ENCODE measurements around the gene GIT2. TPM values are rescaled to one million over a fixed set of nuclear protein-coding genes. Genes with fewer than 3 reads are reported as not detected.

The GIT2 gene
- total RNA-seq, 4 donors from 2014 or later: 28.7 to 46.5 (median 36.2) TPM

DNA sequence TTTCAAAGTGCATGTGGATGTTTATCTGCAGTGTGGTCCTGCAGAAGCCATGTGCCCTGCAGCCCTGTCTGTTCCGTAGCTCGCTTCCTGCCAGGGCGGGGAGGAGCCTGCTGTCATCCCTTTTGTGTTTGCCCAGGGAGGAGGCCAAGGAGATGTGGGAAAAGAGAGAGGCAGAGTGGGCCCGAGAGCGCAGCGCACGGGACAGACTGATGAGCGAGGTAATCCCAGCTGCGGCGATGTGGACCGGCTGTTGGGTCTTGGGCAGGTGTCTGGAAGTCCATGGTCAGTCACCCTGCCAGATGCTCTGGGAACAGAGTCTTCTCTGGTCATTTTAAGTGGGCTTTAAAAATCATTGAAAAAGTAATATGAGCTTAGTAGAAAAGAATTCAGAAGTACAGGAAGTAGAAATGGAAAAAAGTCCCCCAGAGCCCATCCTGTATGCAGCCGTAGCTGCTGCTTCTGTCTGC lies 83.3 kb downstream of the GIT2 start:
- H3K36me3 ChIP-seq: peaks cover 49 to 100% (median 97%) of the 10 kb centered on the region in 4 donors
- no peaks in the 10 kb centered on the region for H3K4me1 ChIP-seq
- H3K9me3 ChIP-seq: no peaks in the 10 kb centered on the region
- no peak overlapping the region for H3K4me3 ChIP-seq
- H3K27me3 ChIP-seq: no peaks in the 10 kb centered on the region
- DNase-seq (ENCODE audit: extremely low spot score): no peak
- 80% methylated on average over 12 of the region's 12 CpGs for WGBS
- intact Hi-C loops (cut with DNase I): no loop called here
- TF ChIP-seq POLR2AphosphoS5 (IDR thresholded peaks at IDR 0.05) (no peak), EP300 (IDR thresholded peaks at IDR 0.05) (no peak), POLR2A (IDR thresholded peaks at IDR 0.05; ENCODE audit: low read depth) (no peak)
- TF ChIP-seq, protein P1, sequence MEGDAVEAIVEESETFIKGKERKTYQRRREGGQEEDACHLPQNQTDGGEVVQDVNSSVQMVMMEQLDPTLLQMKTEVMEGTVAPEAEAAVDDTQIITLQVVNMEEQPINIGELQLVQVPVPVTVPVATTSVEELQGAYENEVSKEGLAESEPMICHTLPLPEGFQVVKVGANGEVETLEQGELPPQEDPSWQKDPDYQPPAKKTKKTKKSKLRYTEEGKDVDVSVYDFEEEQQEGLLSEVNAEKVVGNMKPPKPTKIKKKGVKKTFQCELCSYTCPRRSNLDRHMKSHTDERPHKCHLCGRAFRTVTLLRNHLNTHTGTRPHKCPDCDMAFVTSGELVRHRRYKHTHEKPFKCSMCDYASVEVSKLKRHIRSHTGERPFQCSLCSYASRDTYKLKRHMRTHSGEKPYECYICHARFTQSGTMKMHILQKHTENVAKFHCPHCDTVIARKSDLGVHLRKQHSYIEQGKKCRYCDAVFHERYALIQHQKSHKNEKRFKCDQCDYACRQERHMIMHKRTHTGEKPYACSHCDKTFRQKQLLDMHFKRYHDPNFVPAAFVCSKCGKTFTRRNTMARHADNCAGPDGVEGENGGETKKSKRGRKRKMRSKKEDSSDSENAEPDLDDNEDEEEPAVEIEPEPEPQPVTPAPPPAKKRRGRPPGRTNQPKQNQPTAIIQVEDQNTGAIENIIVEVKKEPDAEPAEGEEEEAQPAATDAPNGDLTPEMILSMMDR (IDR thresholded peaks at IDR 0.05): no peak
- peak overlapping the region in 1 of 4 donors; percentile 2 for H3K27ac ChIP-seq (replicated peaks in 1 of 4)

GRCh38 chr12:109910969-109911348 lies 85.2 kb downstream of the GIT2 start:
- no peaks in the 10 kb centered on the region for H3K27me3 ChIP-seq
- no peak overlapping the region for H3K27ac ChIP-seq (replicated peaks in 1 of 4)
- DNase-seq (ENCODE audit: extremely low spot score): no peak
- WGBS: 95% methylated on average over 4 of the region's 12 CpGs
- no peaks in the 10 kb centered on the region for H3K4me1 ChIP-seq
- no peak overlapping the region for H3K4me3 ChIP-seq
- H3K9me3 ChIP-seq: no peaks in the 10 kb centered on the region
- intact Hi-C loops (cut with DNase I): no loop called here
- TF ChIP-seq POLR2A (IDR thresholded peaks at IDR 0.05; ENCODE audit: low read depth) (no peak), POLR2AphosphoS5 (IDR thresholded peaks at IDR 0.05) (no peak), EP300 (IDR thresholded peaks at IDR 0.05) (no peak)
- TF ChIP-seq, protein P1 (IDR thresholded peaks at IDR 0.05): no peak
- peaks cover 51 to 100% (median 97%) of the 10 kb centered on the region in 4 donors for H3K36me3 ChIP-seq

- intact Hi-C loops (cut with DNase I): no loop called here
- Histone ChIP-seq H3K27ac (replicated peaks in 1 of 4) (no peak overlapping the region), H3K36me3 (peaks cover 50 to 100% (median 97%) of the 10 kb centered on the region in 4 donors), H3K4me3 (no peak overlapping the region), H3K9me3 (no peaks in the 10 kb centered on the region), H3K27me3 (no peaks in the 10 kb centered on the region), H3K4me1 (no peaks in the 10 kb centered on the region)
- no peak for DNase-seq (ENCODE audit: extremely low spot score)
- TF ChIP-seq POLR2AphosphoS5 (IDR thresholded peaks at IDR 0.05): no peak
- no peak for TF ChIP-seq EP300 (IDR thresholded peaks at IDR 0.05)
- no peak for TF ChIP-seq POLR2A (IDR thresholded peaks at IDR 0.05; ENCODE audit: low read depth)
- TF ChIP-seq, protein P1 (IDR thresholded peaks at IDR 0.05): no peak
- WGBS: 84% methylated on average over 6 of the region's 8 CpGs
These were observed 85.8 kb downstream of the GIT2 start for GRCh38 chr12:109910254-109910968.

DNA sequence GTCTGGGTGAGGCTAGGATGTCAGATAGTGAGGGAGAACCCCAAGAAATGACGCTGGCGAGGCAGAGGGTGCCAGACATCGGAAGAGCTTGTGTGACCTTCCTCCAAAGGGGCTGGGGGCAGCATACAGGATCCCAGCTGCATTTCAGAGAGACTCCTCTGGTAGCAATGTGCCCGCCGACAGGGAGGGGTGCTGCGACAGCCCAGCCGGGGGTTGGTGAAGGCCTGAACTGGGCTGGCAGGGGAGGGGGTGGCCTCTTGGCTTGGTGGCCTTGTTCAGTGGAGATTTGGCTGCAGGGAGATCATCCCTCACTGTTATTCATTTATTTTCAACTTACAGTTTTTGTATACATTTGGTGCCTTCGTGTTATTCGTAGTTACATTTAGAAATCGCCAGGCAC lies 90.9 kb downstream of the GIT2 start:
- Histone ChIP-seq H3K4me1 (peaks cover 9 to 23% (median 18%) of the 10 kb centered on the region in 4 donors), H3K4me3 (no peak overlapping the region), H3K9me3 (no peaks in the 10 kb centered on the region), H3K36me3 (peaks cover 55 to 78% (median 76%) of the 10 kb centered on the region in 4 donors), H3K27me3 (no peaks in the 10 kb centered on the region), H3K27ac (replicated peaks in 1 of 4) (no peak overlapping the region)
- intact Hi-C loops (cut with DNase I): no loop called here
- 94% methylated on average over 10 of the region's 10 CpGs for WGBS
- no peak for DNase-seq (ENCODE audit: extremely low spot score)
- TF ChIP-seq, protein P1 (IDR thresholded peaks at IDR 0.05): no peak
- TF ChIP-seq POLR2A (IDR thresholded peaks at IDR 0.05; ENCODE audit: low read depth) (no peak), POLR2AphosphoS5 (IDR thresholded peaks at IDR 0.05) (no peak), EP300 (IDR thresholded peaks at IDR 0.05) (no peak)

Measured in esophagus muscularis mucosa (tissue), 4 donors.